Fibroblast of skin of right biceps (primary cell): ENCODE data around the gene GJC1.

ENCODE experiments used
- DNase-seq: peaks from one replicate; pipeline ENCODE4 v3.0.0-alpha.2; 2013

The GJC1 gene

GRCh38 chr17:44797802-44798201 is 32.3 kb downstream of the GJC1 start:
- no peak for DNase-seq

- DNase-seq, result no peak
Measured at GRCh38 chr17:44796731-44797130, 33.4 kb downstream of the GJC1 start.

- no peak for DNase-seq
Measured at GRCh38 chr17:44795928-44796327, 34.2 kb downstream of the GJC1 start.

GRCh38 chr17:44795421-44795820 is 34.7 kb downstream of the GJC1 start:
- no peak for DNase-seq

- DNase-seq, result peak; percentile 97
Measured at GRCh38 chr17:44794851-44795413, 35.2 kb downstream of the GJC1 start.

GRCh38 chr17:44793885-44794842 is 35.9 kb downstream of the GJC1 start:
- peak; percentile 15 for DNase-seq

- peak; percentile 65 for DNase-seq
Measured at GRCh38 chr17:44792276-44792675, 37.8 kb downstream of the GJC1 start.

GRCh38 chr17:44788139-44788538 is 41.9 kb downstream of the GJC1 start:
- DNase-seq, result peak; percentile 20

- no peak for DNase-seq
Measured at GRCh38 chr17:44787271-44787940, 42.7 kb downstream of the GJC1 start.

GRCh38 chr17:44786551-44787081 is 43.5 kb downstream of the GJC1 start:
- no peak for DNase-seq

- DNase-seq, result no peak
Measured at GRCh38 chr17:44785921-44786320, 44.2 kb downstream of the GJC1 start.

GRCh38 chr17:44782326-44782850 is 47.7 kb downstream of the GJC1 start:
- no peak for DNase-seq

GRCh38 chr17:44781551-44782325 is 48.3 kb downstream of the GJC1 start:
- no peak for DNase-seq

- DNase-seq, result no peak
Measured at GRCh38 chr17:44780845-44781480, 49.1 kb downstream of the GJC1 start.

- no peak for DNase-seq
Measured at GRCh38 chr17:44780161-44780560, 49.9 kb downstream of the GJC1 start.

GRCh38 chr17:44779211-44780025 is 50.7 kb downstream of the GJC1 start:
- DNase-seq, result peak; percentile 83

- no peak for DNase-seq
Measured at GRCh38 chr17:44778656-44779210, 51.4 kb downstream of the GJC1 start.

GRCh38 chr17:44777394-44778348 is 52.4 kb downstream of the GJC1 start:
- no peak for DNase-seq

GRCh38 chr17:44776628-44777393 is 53.3 kb downstream of the GJC1 start:
- DNase-seq, result no peak
